ENCODE data around the gene UVRAG.
"Not testable (repeated sequence)": the region's sequence is repeated elsewhere in the genome, so short reads cannot be mapped to it uniquely, and the experiment has no call there.

UVRAG gene

GRCh38 chr11:75845324-75845723 is 30.3 kb downstream of the UVRAG start:
- DNase-seq (ENCODE audit: low spot score), result no peak

- DNase-seq (ENCODE audit: low spot score), result no peak
Observed at GRCh38 chr11:75849894-75850293, 34.9 kb downstream of the UVRAG start.

GRCh38 chr11:75850787-75851186 is 35.8 kb downstream of the UVRAG start:
- no peak for DNase-seq (ENCODE audit: low spot score)

GRCh38 chr11:75851203-75851602 is 36.2 kb downstream of the UVRAG start:
- no peak for DNase-seq (ENCODE audit: low spot score)

GRCh38 chr11:75852406-75853017 is 37.5 kb downstream of the UVRAG start:
- DNase-seq (ENCODE audit: low spot score), result no peak

- not testable (repeated sequence) for DNase-seq (ENCODE audit: low spot score)
Observed at GRCh38 chr11:75853563-75853962, 38.6 kb downstream of the UVRAG start.

GRCh38 chr11:75853971-75854370 is 39.0 kb downstream of the UVRAG start:
- no peak for DNase-seq (ENCODE audit: low spot score)

- DNase-seq (ENCODE audit: low spot score), result no peak
Observed at GRCh38 chr11:75855206-75855605, 40.2 kb downstream of the UVRAG start.

- DNase-seq (ENCODE audit: low spot score), result no peak
Observed at GRCh38 chr11:75856912-75857311, 41.9 kb downstream of the UVRAG start.

- no peak for DNase-seq (ENCODE audit: low spot score)
Observed at GRCh38 chr11:75858042-75858441, 43.0 kb downstream of the UVRAG start.

- no peak for DNase-seq (ENCODE audit: low spot score)
Observed at GRCh38 chr11:75858613-75859012, 43.6 kb downstream of the UVRAG start.

- no peak for DNase-seq (ENCODE audit: low spot score)
Observed at GRCh38 chr11:75859614-75860013, 44.6 kb downstream of the UVRAG start.

- DNase-seq (ENCODE audit: low spot score), result no peak
Observed at GRCh38 chr11:75862437-75862836, 47.4 kb downstream of the UVRAG start.

- no peak for DNase-seq (ENCODE audit: low spot score)
Observed at GRCh38 chr11:75867778-75868374, 52.9 kb downstream of the UVRAG start.

GRCh38 chr11:75868990-75869389 is 54.0 kb downstream of the UVRAG start:
- no peak for DNase-seq (ENCODE audit: low spot score)

- DNase-seq (ENCODE audit: low spot score), result no peak
Observed at GRCh38 chr11:75869661-75870455, 54.8 kb downstream of the UVRAG start.

GRCh38 chr11:75872887-75873416 is 57.9 kb downstream of the UVRAG start:
- DNase-seq (ENCODE audit: low spot score), result no peak

- no peak for DNase-seq (ENCODE audit: low spot score)
Observed at GRCh38 chr11:75873417-75874221, 58.6 kb downstream of the UVRAG start.

- DNase-seq (ENCODE audit: low spot score), result no peak
Observed at GRCh38 chr11:75874684-75875341, 59.8 kb downstream of the UVRAG start.

GRCh38 chr11:75877327-75877726 is 62.3 kb downstream of the UVRAG start:
- DNase-seq (ENCODE audit: low spot score), result not testable (repeated sequence)

GRCh38 chr11:75877931-75878330 is 62.9 kb downstream of the UVRAG start:
- DNase-seq (ENCODE audit: low spot score), result not testable (repeated sequence)

- DNase-seq (ENCODE audit: low spot score), result no peak
Observed at GRCh38 chr11:75878933-75879332, 63.9 kb downstream of the UVRAG start.

Data from left forelimb (tissue), 1 donor.